ENCODE data around the gene UBALD1.
A peak's percentile ranks its signal among the peaks of the same experiment; 100 is the strongest.

Gene UBALD1

GRCh38 chr16:4570688-4571321 lies 43.9 kb downstream of the UBALD1 start:
- Histone ChIP-seq H3K4me3 (ENCODE audit: low read depth, low read length) (peak overlapping the region; percentile 28), H3K27me3 (ENCODE audit: control insufficient read depth, insufficient read depth, low read length) (no peaks in the 10 kb centered on the region), H3K9ac (ENCODE audit: low read length) (peak overlapping the region; percentile 49)

DNA sequence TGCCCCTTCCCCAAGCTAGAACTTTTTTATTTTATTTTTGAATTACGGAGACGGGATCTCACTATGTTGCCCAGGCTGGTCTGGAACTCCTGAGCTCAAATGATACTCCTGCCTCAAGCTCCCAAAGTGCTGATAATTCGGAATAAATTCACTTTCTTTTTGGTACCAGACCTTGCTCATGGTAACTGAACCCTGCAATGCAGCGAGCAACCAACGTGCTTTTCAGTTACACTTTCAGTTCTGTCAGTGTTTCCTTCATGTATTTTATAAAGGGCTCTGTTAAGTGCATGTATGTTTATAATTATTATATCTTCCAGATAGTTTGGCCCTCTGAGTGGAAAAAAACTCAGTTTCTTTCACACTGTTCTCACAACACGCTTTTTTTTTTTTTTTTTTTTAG lies 44.6 kb downstream of the UBALD1 start:
- Histone ChIP-seq H3K4me3 (ENCODE audit: low read depth, low read length) (no peak overlapping the region; the same call in 1 of the 2 replicates), H3K27ac (ENCODE audit: low read depth, low read length) (peak overlapping the region; percentile 54; the same call in 1 of the 2 replicates), H3K36me3 (ENCODE audit: control insufficient read depth, insufficient read depth, low read length) (no peaks in the 10 kb centered on the region), H3K27me3 (ENCODE audit: control insufficient read depth, insufficient read depth, low read length) (no peaks in the 10 kb centered on the region), H3K9ac (ENCODE audit: low read length) (peak overlapping the region; percentile 49), H3K9me3 (ENCODE audit: control insufficient read depth, insufficient read depth, low read depth, low read length) (no peaks in the 10 kb centered on the region), H3K4me1 (ENCODE audit: control insufficient read depth, insufficient read depth, low read length) (peaks cover 25% of the 10 kb centered on the region)

More at GRCh38 chr16:4570688-4571321, 43.9 kb downstream of the UBALD1 start:
- H3K4me1 ChIP-seq (ENCODE audit: control insufficient read depth, insufficient read depth, low read length) = peaks cover 25% of the 10 kb centered on the region
- no peaks in the 10 kb centered on the region for H3K9me3 ChIP-seq (ENCODE audit: control insufficient read depth, insufficient read depth, low read depth, low read length)
- peak overlapping the region; percentile 54 for H3K27ac ChIP-seq (ENCODE audit: low read depth, low read length)
- H3K36me3 ChIP-seq (ENCODE audit: control insufficient read depth, insufficient read depth, low read length) = no peaks in the 10 kb centered on the region

- Histone ChIP-seq H3K4me1 (ENCODE audit: control insufficient read depth, insufficient read depth, low read length) (peaks cover 24% of the 10 kb centered on the region), H3K36me3 (ENCODE audit: control insufficient read depth, insufficient read depth, low read length) (no peaks in the 10 kb centered on the region), H3K27me3 (ENCODE audit: control insufficient read depth, insufficient read depth, low read length) (no peaks in the 10 kb centered on the region), H3K9me3 (ENCODE audit: control insufficient read depth, insufficient read depth, low read depth, low read length) (no peaks in the 10 kb centered on the region), H3K9ac (ENCODE audit: low read length) (no peak overlapping the region), H3K4me3 (ENCODE audit: low read depth, low read length) (no peak overlapping the region), H3K27ac (ENCODE audit: low read depth, low read length) (no peak overlapping the region)
These were observed 48.5 kb downstream of the UBALD1 start for GRCh38 chr16:4566144-4566543.

- Histone ChIP-seq H3K27ac (ENCODE audit: low read depth, low read length) (no peak overlapping the region), H3K4me3 (ENCODE audit: low read depth, low read length) (no peak overlapping the region), H3K9ac (ENCODE audit: low read length) (no peak overlapping the region), H3K27me3 (ENCODE audit: control insufficient read depth, insufficient read depth, low read length) (no peaks in the 10 kb centered on the region), H3K9me3 (ENCODE audit: control insufficient read depth, insufficient read depth, low read depth, low read length) (no peaks in the 10 kb centered on the region), H3K4me1 (ENCODE audit: control insufficient read depth, insufficient read depth, low read length) (peaks cover 14% of the 10 kb centered on the region), H3K36me3 (ENCODE audit: control insufficient read depth, insufficient read depth, low read length) (no peaks in the 10 kb centered on the region)
These were observed 49.9 kb downstream of the UBALD1 start for GRCh38 chr16:4564661-4565267.

GRCh38 chr16:4561596-4561995 lies 53.1 kb downstream of the UBALD1 start:
- Histone ChIP-seq H3K4me1 (ENCODE audit: control insufficient read depth, insufficient read depth, low read length) (peaks cover 5% of the 10 kb centered on the region; the same call in 1 of the 2 replicates), H3K9ac (ENCODE audit: low read length) (no peak overlapping the region), H3K36me3 (ENCODE audit: control insufficient read depth, insufficient read depth, low read length) (no peaks in the 10 kb centered on the region), H3K4me3 (ENCODE audit: low read depth, low read length) (no peak overlapping the region), H3K27me3 (ENCODE audit: control insufficient read depth, insufficient read depth, low read length) (no peaks in the 10 kb centered on the region), H3K27ac (ENCODE audit: low read depth, low read length) (no peak overlapping the region), H3K9me3 (ENCODE audit: control insufficient read depth, insufficient read depth, low read depth, low read length) (no peaks in the 10 kb centered on the region)

All from HUES6 (cell line).